Osteocyte (in vitro differentiated cells): Measurements from ENCODE around the gene CASP7. TPM values are rescaled to one million over a fixed set of nuclear protein-coding genes. Genes with fewer than 3 reads are reported as not detected.

ENCODE experiments used
- DNase-seq: peaks from one replicate; pipeline ENCODE4 v3.0.0; 2021; ENCODE audit warnings: mixed read lengths; ENCODE audit not compliant: unreplicated experiment; ENCODE audit errors: extremely low spot score
- H3K27ac Mint-ChIP-seq: one replicate; pipeline ENCODE4 v1.8.0; 2021; ENCODE audit warnings: mild to moderate bottlenecking, mixed read lengths; ENCODE audit not compliant: unreplicated experiment
- H3K27me3 Mint-ChIP-seq: one replicate; pipeline ENCODE4 v1.8.0; 2021; ENCODE audit warnings: mixed read lengths; ENCODE audit not compliant: unreplicated experiment
- H3K36me3 Mint-ChIP-seq: one replicate; pipeline ENCODE4 v1.8.0; 2021; ENCODE audit warnings: mixed read lengths; ENCODE audit not compliant: unreplicated experiment
- H3K4me1 Mint-ChIP-seq: one replicate; pipeline ENCODE4 v1.8.0; 2021; ENCODE audit warnings: mixed read lengths; ENCODE audit not compliant: unreplicated experiment
- H3K4me3 Mint-ChIP-seq: one replicate; pipeline ENCODE4 v1.8.0; 2021; ENCODE audit warnings: mild to moderate bottlenecking, moderate library complexity, mixed read lengths; ENCODE audit not compliant: unreplicated experiment
- H3K9me3 Mint-ChIP-seq: one replicate; pipeline ENCODE4 v1.8.0; 2021; ENCODE audit warnings: mixed read lengths; ENCODE audit not compliant: unreplicated experiment
- total RNA-seq: library from RNA; stranded (reverse); gene quantifications from 2 replicates; pipeline ENCODE4 v1.2.1, GENCODE V29; 2021
- TF ChIP-seq, protein P1 (sequence below): fragments of 200-600 bp; sonication (generic); IDR thresholded peaks from 2 replicates; pipeline ENCODE4 v1.5.0; 2021; ENCODE audit warnings: antibody characterized with exemption, mild to moderate bottlenecking, moderate library complexity

Gene CASP7
- total RNA-seq, 1 donor from 2014 or later: 30.1 TPM

DNA sequence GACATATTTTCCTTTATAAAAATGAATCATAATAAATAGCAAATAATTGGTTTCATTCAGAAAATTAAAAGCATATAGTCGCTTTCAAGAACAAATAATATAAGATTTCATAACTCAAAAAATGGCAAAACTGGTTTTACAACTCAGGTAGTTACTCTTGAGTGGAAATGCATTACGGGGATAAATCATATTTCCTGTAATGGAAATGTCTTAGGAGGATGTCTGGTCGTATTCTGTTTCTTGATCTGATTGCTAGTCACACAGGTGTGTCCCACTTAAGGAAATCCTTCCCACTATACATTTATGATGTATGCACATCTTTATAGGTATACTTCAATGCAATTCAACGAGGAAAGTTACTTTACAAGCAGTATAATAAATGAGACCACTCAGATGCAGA is 36.5 kb upstream of the CASP7 start:
- Mint-ChIP-seq H3K27ac (no peak overlapping the region), H3K4me3 (no peak overlapping the region), H3K4me1 (peaks cover 8% of the 10 kb centered on the region), H3K36me3 (no peaks in the 10 kb centered on the region), H3K9me3 (no peaks in the 10 kb centered on the region), H3K27me3 (peaks cover 66% of the 10 kb centered on the region)
- DNase-seq: no peak
- TF ChIP-seq, protein P1, sequence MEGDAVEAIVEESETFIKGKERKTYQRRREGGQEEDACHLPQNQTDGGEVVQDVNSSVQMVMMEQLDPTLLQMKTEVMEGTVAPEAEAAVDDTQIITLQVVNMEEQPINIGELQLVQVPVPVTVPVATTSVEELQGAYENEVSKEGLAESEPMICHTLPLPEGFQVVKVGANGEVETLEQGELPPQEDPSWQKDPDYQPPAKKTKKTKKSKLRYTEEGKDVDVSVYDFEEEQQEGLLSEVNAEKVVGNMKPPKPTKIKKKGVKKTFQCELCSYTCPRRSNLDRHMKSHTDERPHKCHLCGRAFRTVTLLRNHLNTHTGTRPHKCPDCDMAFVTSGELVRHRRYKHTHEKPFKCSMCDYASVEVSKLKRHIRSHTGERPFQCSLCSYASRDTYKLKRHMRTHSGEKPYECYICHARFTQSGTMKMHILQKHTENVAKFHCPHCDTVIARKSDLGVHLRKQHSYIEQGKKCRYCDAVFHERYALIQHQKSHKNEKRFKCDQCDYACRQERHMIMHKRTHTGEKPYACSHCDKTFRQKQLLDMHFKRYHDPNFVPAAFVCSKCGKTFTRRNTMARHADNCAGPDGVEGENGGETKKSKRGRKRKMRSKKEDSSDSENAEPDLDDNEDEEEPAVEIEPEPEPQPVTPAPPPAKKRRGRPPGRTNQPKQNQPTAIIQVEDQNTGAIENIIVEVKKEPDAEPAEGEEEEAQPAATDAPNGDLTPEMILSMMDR: no peak

DNA sequence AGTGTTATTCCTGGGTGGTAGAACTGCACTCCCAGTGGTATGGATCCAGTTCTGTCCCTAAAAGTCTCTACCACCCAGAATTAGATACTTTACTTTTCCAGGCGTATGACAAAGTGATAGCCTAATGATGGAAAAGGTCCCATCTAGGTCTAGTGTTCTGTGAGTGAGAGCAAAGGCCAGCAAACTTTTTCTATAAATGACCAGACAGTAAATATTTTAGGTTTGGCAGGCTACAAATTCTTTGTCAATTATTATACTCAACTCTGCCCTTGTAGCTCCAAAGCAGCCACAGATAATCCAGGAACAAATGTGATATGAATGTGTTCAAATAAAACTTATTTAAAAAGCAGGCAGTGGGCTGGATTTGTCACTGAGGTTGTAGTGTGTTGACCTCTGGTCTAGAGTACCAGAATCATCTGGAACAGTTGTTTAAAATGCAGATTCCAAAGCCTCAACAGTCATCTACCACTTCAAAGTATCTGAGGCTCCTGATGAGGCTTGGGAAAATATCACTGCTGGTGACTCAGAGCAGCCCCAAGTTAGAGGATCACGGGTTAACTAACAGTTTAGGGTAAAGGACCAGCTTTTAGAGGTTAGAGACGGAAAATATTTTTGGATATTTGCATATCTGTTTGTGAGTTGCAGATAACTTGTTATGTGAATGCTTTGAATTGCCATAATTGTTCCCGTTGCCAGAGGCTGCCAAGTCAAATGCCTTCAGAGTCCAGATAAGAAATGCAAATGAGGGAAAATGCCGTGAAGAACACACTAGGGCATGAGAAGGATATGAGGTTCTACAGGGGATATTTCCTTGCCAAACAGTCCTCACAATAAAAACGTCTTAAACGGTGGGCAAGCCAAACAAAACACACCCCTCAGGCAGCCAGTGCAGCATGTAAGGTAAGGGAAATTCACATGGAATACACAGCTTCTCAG is 35.3 kb upstream of the CASP7 start:
- Mint-ChIP-seq H3K4me3 (no peak overlapping the region), H3K9me3 (no peaks in the 10 kb centered on the region), H3K4me1 (peaks cover 8% of the 10 kb centered on the region), H3K36me3 (no peaks in the 10 kb centered on the region), H3K27me3 (peaks cover 56% of the 10 kb centered on the region), H3K27ac (no peak overlapping the region)
- TF ChIP-seq, protein P1: no peak
- DNase-seq: no peak

DNA sequence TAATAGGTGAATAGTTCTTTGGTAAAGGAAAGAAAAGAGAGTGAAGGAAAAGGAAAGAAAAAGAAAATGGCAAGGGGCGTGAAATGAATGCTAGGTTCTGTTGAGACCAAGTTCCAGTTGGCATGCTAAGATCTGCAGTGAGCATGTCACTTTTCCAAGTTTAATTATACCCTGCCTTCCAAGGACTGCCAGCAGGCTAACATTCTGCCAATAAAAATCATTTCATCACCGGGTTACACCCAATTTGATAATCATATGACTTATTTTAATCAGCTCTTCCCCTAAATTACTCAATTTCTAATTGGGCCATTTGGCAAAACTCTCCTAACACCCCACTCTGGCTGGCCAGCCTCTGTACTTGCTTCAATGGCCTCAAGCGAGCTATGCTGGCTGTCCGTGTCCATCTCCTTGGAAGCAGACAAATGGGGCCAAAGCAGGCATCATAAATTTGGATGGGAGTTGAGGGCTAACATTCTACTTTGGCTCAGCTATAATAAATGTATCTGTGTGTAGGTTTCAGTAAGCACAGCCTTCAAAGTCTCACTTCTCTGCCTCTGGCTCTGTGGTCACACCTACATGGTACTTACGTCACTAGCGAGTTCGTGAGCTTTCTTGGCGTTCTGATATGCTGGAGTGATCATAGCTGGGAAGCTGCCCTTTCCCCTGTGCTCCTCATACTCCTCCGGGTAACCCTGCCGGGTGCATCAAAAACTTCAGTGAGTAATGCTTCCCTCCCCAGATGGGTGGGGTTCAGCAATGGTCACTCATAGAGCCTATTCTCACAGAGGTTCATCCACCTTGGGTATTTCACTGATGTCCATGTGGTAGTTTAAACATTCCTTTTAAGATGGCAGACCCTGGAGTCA is 33.1 kb upstream of the CASP7 start:
- Mint-ChIP-seq H3K4me1 (peaks cover 8% of the 10 kb centered on the region), H3K9me3 (no peaks in the 10 kb centered on the region), H3K27ac (no peak overlapping the region), H3K4me3 (no peak overlapping the region), H3K36me3 (no peaks in the 10 kb centered on the region), H3K27me3 (peaks cover 41% of the 10 kb centered on the region)
- TF ChIP-seq, protein P1: no peak
- DNase-seq: no peak

DNA sequence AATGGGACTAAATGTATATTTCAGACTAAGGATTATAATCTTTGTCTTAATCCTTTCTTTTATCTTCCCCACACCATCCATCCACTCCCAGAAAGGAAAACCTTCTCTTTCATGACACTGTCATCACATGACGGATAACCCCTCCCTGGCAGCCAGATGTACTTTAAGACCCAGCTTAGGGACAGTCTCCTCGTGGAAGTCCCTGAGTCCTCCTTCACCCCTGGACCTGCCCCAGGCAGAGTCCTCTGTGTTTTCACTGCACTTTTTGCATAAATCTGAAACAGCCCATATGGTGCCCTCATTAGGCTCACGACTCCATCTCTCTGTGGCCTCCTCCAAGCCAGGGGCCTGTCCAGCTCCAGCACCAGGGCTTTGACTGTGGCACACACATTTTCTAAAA is 31.9 kb upstream of the CASP7 start:
- DNase-seq: no peak
- TF ChIP-seq, protein P1: no peak
- peaks cover 36% of the 10 kb centered on the region for H3K27me3 Mint-ChIP-seq
- peaks cover 8% of the 10 kb centered on the region for H3K4me1 Mint-ChIP-seq
- no peak overlapping the region for H3K4me3 Mint-ChIP-seq
- H3K27ac Mint-ChIP-seq: no peak overlapping the region
- H3K9me3 Mint-ChIP-seq: no peaks in the 10 kb centered on the region
- H3K36me3 Mint-ChIP-seq: no peaks in the 10 kb centered on the region

DNA sequence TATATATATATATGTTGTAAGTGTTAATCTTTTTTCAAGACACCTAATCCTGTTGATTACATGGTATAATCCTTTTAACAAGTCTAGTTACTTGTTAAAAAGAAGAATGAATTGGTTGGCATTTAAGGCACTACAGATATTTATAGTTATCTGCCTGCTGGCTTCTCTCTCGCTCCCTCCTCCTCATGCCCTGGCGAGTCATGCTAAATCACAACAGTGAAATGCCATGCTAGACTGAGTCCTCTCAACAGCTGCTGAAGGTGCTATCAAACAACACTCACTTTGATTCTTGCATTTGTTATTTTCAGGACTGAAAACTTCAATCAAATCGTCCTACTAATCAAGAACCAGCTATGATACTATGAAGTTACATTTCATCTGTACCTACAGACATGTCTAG is 31.2 kb upstream of the CASP7 start:
- peaks cover 8% of the 10 kb centered on the region for H3K4me1 Mint-ChIP-seq
- DNase-seq: no peak
- TF ChIP-seq, protein P1: no peak

More for the DNA sequence above, 31.2 kb upstream of the CASP7 start:
- no peaks in the 10 kb centered on the region for H3K36me3 Mint-ChIP-seq
- H3K4me3 Mint-ChIP-seq: no peak overlapping the region
- no peaks in the 10 kb centered on the region for H3K9me3 Mint-ChIP-seq
- peaks cover 35% of the 10 kb centered on the region for H3K27me3 Mint-ChIP-seq
- H3K27ac Mint-ChIP-seq: no peak overlapping the region
